K562 (cell line): ENCODE results near the gene USP24. TPM values are rescaled to one million over a fixed set of nuclear protein-coding genes. Genes with fewer than 3 reads are reported as not detected.

Experiments used
- ATAC-seq: fragments of 200-7000 bp; cut with Tn5 transposase; 3 replicates; pipeline ENCODE4 v1.9.1; 2020; ENCODE audit warnings: moderate library complexity
- BruUV-seq: library from RNA; stranded (reverse); fragments of 400-500 nt; replicated peaks from 2 replicates; lab custom pipeline; 2021; lab: Mats Ljungman, UMichigan
- CTCF ChIA-PET: fragments of 300-600 bp; formaldehyde crosslinking; extraction: SDS; loops from one replicate; lab custom pipeline; 2021; ENCODE audit warnings: low intra/inter-chr PET ratio; lab: Yijun Ruan, JAX
- POLR2A ChIA-PET: fragments of 300-600, 350-650 bp; sonication (Branson Sonifier 250); formaldehyde crosslinking; extraction: SDS; loops from one replicate; lab custom pipeline; 2021; ENCODE audit warnings: antibody characterized with exemption, inconsistent platforms; lab: Yijun Ruan, JAX
- DNase-seq, 4 experiments: peaks; one replicate each; pipeline versions ENCODE4 v3.0.0 to v3.0.0-alpha.2; 2011 to 2018; ENCODE audit warnings: low spot score in 3 of 4, mixed read lengths in 3 of 4; ENCODE audit errors: extremely low read depth in 1 of 4
- FAIRE-seq: peaks from 2 replicates; lab custom pipeline; 2011; peaks lifted over from hg19 to GRCh38; lab: Jason Lieb, UNC
- H2AFZ ChIP-seq: 2 replicates; pipeline ENCODE4 v1.6.0; 2011; ENCODE audit warnings: low read depth, low read length, control low read depth, inconsistent platforms
- H3K27ac ChIP-seq: fragments of 200-600 bp; 3 replicates; pipeline ENCODE4 v1.8.0; 2011; ENCODE audit warnings: low read depth, mild to moderate bottlenecking, control low read depth, inconsistent platforms, low read length, moderate library complexity, mixed read lengths; ENCODE audit errors: extremely low read depth
- H3K27me3 ChIP-seq, 2 experiments: fragments of 300-600 bp in 1 of 2; 2 replicates in 1 of 2; 3 replicates in 1 of 2; pipeline versions ENCODE4 v1.6.0 to v1.8.0; 2011; ENCODE audit warnings: inconsistent platforms in 2 of 2, low read length in 2 of 2, mild to moderate bottlenecking in 1 of 2, mixed read lengths in 1 of 2, moderate library complexity in 1 of 2; ENCODE audit not compliant: control insufficient read depth in 2 of 2, insufficient read depth in 2 of 2
- H3K36me3 ChIP-seq: fragments of 300-600 bp; 3 replicates; pipeline ENCODE4 v1.8.0; 2011; ENCODE audit warnings: mild to moderate bottlenecking, low read length, inconsistent platforms; ENCODE audit not compliant: control insufficient read depth, insufficient read depth
- H3K4me1 ChIP-seq, 2 experiments: fragments of 200-600 bp in 1 of 2; replicated peaks in 1 of 2; 2 replicates in 1 of 2; 3 replicates in 1 of 2; pipeline versions ENCODE4 v1.5.1 to v1.8.0; 2011; ENCODE audit warnings: inconsistent platforms in 2 of 2, low read length in 2 of 2, mild to moderate bottlenecking in 1 of 2, mixed read lengths in 1 of 2, moderate library complexity in 1 of 2; ENCODE audit not compliant: control insufficient read depth in 2 of 2, insufficient read depth in 2 of 2
- H3K4me2 ChIP-seq: 2 replicates; pipeline ENCODE4 v1.6.1; 2011; ENCODE audit warnings: low read length, control low read depth, inconsistent platforms, mixed read lengths; ENCODE audit not compliant: insufficient read depth
- H3K4me3 ChIP-seq: fragments of 200-600 bp; sonication (generic), shearing (Covaris generic); 2 replicates; pipeline ENCODE4 v1.5.1; 2016; ENCODE audit warnings: control low read depth, inconsistent platforms
- H3K79me2 ChIP-seq: fragments of 200-600 bp; 3 replicates; pipeline ENCODE4 v1.8.0; 2011; ENCODE audit warnings: low read length, inconsistent platforms; ENCODE audit not compliant: control insufficient read depth, insufficient read depth
- H3K9ac ChIP-seq, 2 experiments: 2 replicates each; pipeline versions ENCODE4 v1.6.0 to v1.6.1; 2011; ENCODE audit warnings: low read depth in 2 of 2, low read length in 2 of 2, control low read depth in 1 of 2, inconsistent platforms in 1 of 2, mild to moderate bottlenecking in 1 of 2, mixed read lengths in 1 of 2; ENCODE audit not compliant: insufficient read depth in 1 of 2
- H3K9me1 ChIP-seq: one replicate; pipeline ENCODE4 v1.6.0; 2011; ENCODE audit warnings: inconsistent platforms, mild to moderate bottlenecking, low read length, moderate library complexity; ENCODE audit not compliant: control insufficient read depth, insufficient read depth
- H3K9me3 ChIP-seq: replicated peaks from 2 replicates; pipeline ENCODE4 v1.5.1; 2011; ENCODE audit warnings: low read depth, low read length, inconsistent platforms; ENCODE audit not compliant: control insufficient read depth, insufficient read depth
- H4K20me1 ChIP-seq: replicated peaks from 2 replicates; pipeline ENCODE4 v1.6.1; 2011; ENCODE audit warnings: low read length, inconsistent platforms, mixed read lengths; ENCODE audit not compliant: control insufficient read depth, insufficient read depth
- AFF1 ChIP-seq, 2 experiments: fragments of 450-650 bp; IDR thresholded peaks; 2 replicates each; pipeline ENCODE4 v1.6.1; 2018; ENCODE audit warnings: mild to moderate bottlenecking in 2 of 2, low read depth in 1 of 2; ENCODE audit not compliant: partially characterized antibody in 2 of 2
- BACH1 ChIP-seq: fragments of 200-800 bp; sonication (Bioruptor generic); IDR thresholded peaks from 2 replicates; pipeline ENCODE4 v1.6.1; 2016; ENCODE audit warnings: missing genetic modification characterization, missing compliant biosample characterization
- CAMTA2 ChIP-seq: fragments of 250-450 bp; sonication (Bioruptor Pico); conservative IDR thresholded peaks from 2 replicates; pipeline ENCODE4 v1.5.1; 2022
- CBX3 ChIP-seq, 2 experiments: IDR thresholded peaks; 1 replicate in 1 of 2; 2 replicates in 1 of 2; pipeline ENCODE4 v1.6.1; 2012; ENCODE audit warnings: inconsistent platforms in 2 of 2, low read length in 2 of 2, borderline replicate concordance in 1 of 2, control low read depth in 1 of 2
- CUX1 ChIP-seq: fragments of 200-800 bp; sonication (Bioruptor generic); IDR thresholded peaks from 2 replicates; pipeline ENCODE4 v1.6.1; 2016; ENCODE audit warnings: missing genetic modification characterization, missing compliant biosample characterization
- HDAC1 ChIP-seq, 2 experiments: fragments of 450-650 bp; IDR thresholded peaks; 2 replicates each; pipeline ENCODE4 v1.6.1; 2016 to 2017; ENCODE audit warnings: inconsistent platforms in 1 of 2, mild to moderate bottlenecking in 1 of 2, moderate library complexity in 1 of 2
- MTA2 ChIP-seq: fragments of 450-650 bp; IDR thresholded peaks from 2 replicates; pipeline ENCODE4 v1.6.1; 2016; ENCODE audit warnings: low read depth
- NFYB ChIP-seq: IDR thresholded peaks from 2 replicates; pipeline ENCODE4 v1.6.1; 2011; ENCODE audit warnings: mild to moderate bottlenecking, moderate library complexity; ENCODE audit not compliant: insufficient read length; ENCODE audit errors: extremely low read depth
- NR2C1 ChIP-seq, 2 experiments: fragments of 450-650 bp; IDR thresholded peaks; 2 replicates each; pipeline ENCODE4 v1.6.1; 2017; ENCODE audit warnings: mild to moderate bottlenecking in 2 of 2, antibody characterized with exemption in 1 of 2, inconsistent platforms in 1 of 2, missing compliant biosample characterization in 1 of 2, missing genetic modification characterization in 1 of 2
- RBM17 ChIP-seq: fragments of 200-400 bp; formaldehyde crosslinking; IDR thresholded peaks from 2 replicates; pipeline ENCODE4 v1.6.1; 2017; ENCODE audit warnings: low read depth, mild to moderate bottlenecking, low read length, borderline replicate concordance
- RFX5 ChIP-seq: IDR thresholded peaks from 2 replicates; pipeline ENCODE4 v1.6.1; 2011; ENCODE audit warnings: low read depth, mild to moderate bottlenecking, improper control_type of control experiment, low read length
- WGBS: fragments of 100-300 bp; shearing (Covaris generic); methylation state at CpG from one replicate; pipeline ENCODE4 v1.1.6; 2016; ENCODE audit warnings: low coverage, mixed read lengths; ENCODE audit not compliant: insufficient coverage; ENCODE audit errors: missing lambda C conversion rate; 5-methylcytosine and 5-hydroxymethylcytosine counted together
- in situ Hi-C: fragments of 300-500 bp; cut with MboI; formaldehyde crosslinking; loops from 4 replicates; pipeline ENCODE4 v1.15.0; 2018; ENCODE audit warnings: inconsistent platforms, mixed read lengths
- intact Hi-C: fragments of 100-400 bp; cut with micrococcal nuclease; formaldehyde crosslinking; loops from 2 replicates; pipeline ENCODE4 v1.14.2; 2022
- polyA plus RNA-seq, 8 experiments: library from polyadenylated mRNA; depleted of rRNA in 4 of 8; stranded (reverse) in 5 of 8; unstranded in 3 of 8; fragments of >200 nt; fragmentation: Nextera tagmentation in 2 of 8; fragmentation: Illumina TruSeq in 1 of 8; extraction: Ambion mirVana in 2 of 8; extraction: Trizol in 1 of 8; gene quantifications; 2 replicates each; pipeline versions ENCODE4 v1.2.1 to v1.2.3, GENCODE V29; 2011 to 2014; ENCODE audit warnings: inconsistent platforms in 1 of 8, missing spikeins in 1 of 8
- total RNA-seq, 7 experiments: library from RNA; depleted of rRNA in 6 of 7; stranded (reverse); fragments of >200 nt in 6 of 7; fragmentation: Illumina TruSeq in 2 of 7; extraction: Trizol in 2 of 7; gene quantifications; 2 replicates each; pipeline versions ENCODE4 v1.2.1 to v1.2.3, GENCODE V29; 2011 to 2021; ENCODE audit warnings: low replicate concordance in 1 of 7
- TF ChIP-seq, protein P1 (sequence below): fragments of 250-450 bp; sonication (Bioruptor Pico); IDR thresholded peaks from 2 replicates; pipeline ENCODE4 v1.9.0; 2021; ENCODE audit warnings: mild to moderate bottlenecking

Gene USP24
- total and polyA plus RNA-seq, 9 of the 15 experiments (the other 6 are each of a cell fraction or from before 2014, with no cell fraction given), result 7.7 to 62.6 (median 36.8) TPM

DNA sequence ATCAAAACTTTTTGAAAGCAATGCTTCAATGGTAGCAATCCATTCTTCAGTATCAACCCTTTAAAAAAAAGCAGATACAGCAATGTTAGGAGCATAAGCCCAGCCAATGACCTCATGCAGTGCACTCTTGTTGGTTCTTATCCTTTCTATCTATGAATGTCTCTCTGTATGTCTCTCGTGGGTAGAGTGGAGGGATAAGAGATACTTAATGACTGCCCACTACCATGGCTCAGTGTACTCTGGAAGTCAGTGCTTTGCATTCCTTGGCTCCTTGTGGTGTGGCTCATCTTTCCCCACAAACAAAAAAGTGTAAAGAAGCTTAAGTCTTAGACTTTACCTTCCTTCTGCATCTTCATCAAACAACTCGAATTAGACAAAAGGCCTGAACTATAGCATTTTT is 125.5 kb downstream of the USP24 start (continued):
- TF ChIP-seq HDAC1 (IDR thresholded peaks at IDR 0.05), result no peak
- no peak for TF ChIP-seq CUX1 (CRISPR knock-in tag)
- no peak for TF ChIP-seq RFX5

- WGBS, result 95% methylated on average over 4 of the region's 4 CpGs
- DNase-seq, result no peak
- Histone ChIP-seq H3K9me3 (no peaks in the 10 kb centered on the region), H3K4me1 (no peaks in the 10 kb centered on the region), H3K4me2 (no peak overlapping the region), H3K27ac (no peak overlapping the region), H3K9me1 (no peaks in the 10 kb centered on the region), H2AFZ (no peak overlapping the region), H3K9ac (no peak overlapping the region), H3K27me3 (no peaks in the 10 kb centered on the region), H3K36me3 (peaks cover 91% of the 10 kb centered on the region), H3K4me3 (no peak overlapping the region), H4K20me1 (no peaks in the 10 kb centered on the region), H3K79me2 (no peaks in the 10 kb centered on the region)
- no peak for FAIRE-seq
- intact Hi-C loops (no loop called here), in situ Hi-C loops (no loop called here)
- no TSS peak for BruUV-seq
- POLR2A ChIA-PET, result interaction anchor here (1.1 kb wide), 1 partner anchor 23 kb away, joined by 3 read pairs; no protein-coding TSS in a partner anchor
- ATAC-seq, result no peak
- CTCF ChIA-PET, result interaction anchor here (0.6 kb wide), 1 partner anchor 1676 kb away, joined by 4 read pairs; no protein-coding TSS in a partner anchor
- TF ChIP-seq BACH1, result no peak
- TF ChIP-seq MTA2, result no peak
- TF ChIP-seq NR2C1 (IDR thresholded peaks at IDR 0.05), result no peak
- no peak for TF ChIP-seq NR2C1 (tag; IDR thresholded peaks at IDR 0.05)
- TF ChIP-seq CBX3 (IDR thresholded peaks at IDR 0.05; ENCODE audit: borderline replicate concordance in 1 of 2, low read length in 2 of 2), result no peak
- TF ChIP-seq RBM17, result no peak
- TF ChIP-seq CAMTA2 (CRISPR knock-in tag), result no peak
- TF ChIP-seq NFYB, result no peak
- TF ChIP-seq, protein P1, sequence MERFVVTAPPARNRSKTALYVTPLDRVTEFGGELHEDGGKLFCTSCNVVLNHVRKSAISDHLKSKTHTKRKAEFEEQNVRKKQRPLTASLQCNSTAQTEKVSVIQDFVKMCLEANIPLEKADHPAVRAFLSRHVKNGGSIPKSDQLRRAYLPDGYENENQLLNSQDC, result no peak
- TF ChIP-seq AFF1 (IDR thresholded peaks at IDR 0.05; ENCODE audit: low read depth in 1 of 2, partially characterized antibody in 2 of 2), result no peak
These were observed 126.8 kb downstream of the USP24 start for GRCh38 chr1:55088413-55088812.
